Dendritic cell treated with granulocyte-macrophage colony-stimulating factor and Interleukin-4, amounts not matched to agents 40 ng/mL and 50 ng/mL, for 4 days (primary cell): ENCODE measurements around the gene CCDC12.

Experiments used
- H3K27ac Mint-ChIP-seq: one replicate; pipeline ENCODE4 v1.8.0; 2022; ENCODE audit warnings: mild to moderate bottlenecking, mixed read lengths
- H3K27me3 Mint-ChIP-seq: one replicate; pipeline ENCODE4 v1.8.0; 2022; ENCODE audit warnings: mild to moderate bottlenecking, mixed read lengths
- H3K36me3 Mint-ChIP-seq: one replicate; pipeline ENCODE4 v1.8.0; 2022; ENCODE audit warnings: low read depth, mixed read lengths
- H3K4me1 Mint-ChIP-seq: one replicate; pipeline ENCODE4 v1.8.0; 2022; ENCODE audit warnings: low read depth, mixed read lengths
- H3K4me3 Mint-ChIP-seq: one replicate; pipeline ENCODE4 v1.8.0; 2022; ENCODE audit warnings: mild to moderate bottlenecking, moderate library complexity, mixed read lengths
- H3K9me3 Mint-ChIP-seq: one replicate; pipeline ENCODE4 v1.8.0; 2022; ENCODE audit warnings: mixed read lengths
- intact Hi-C: fragments of 100-400 bp; cut with micrococcal nuclease; formaldehyde crosslinking; loops from one replicate; pipeline ENCODE4 v1.15.0; 2022

Gene CCDC12

DNA sequence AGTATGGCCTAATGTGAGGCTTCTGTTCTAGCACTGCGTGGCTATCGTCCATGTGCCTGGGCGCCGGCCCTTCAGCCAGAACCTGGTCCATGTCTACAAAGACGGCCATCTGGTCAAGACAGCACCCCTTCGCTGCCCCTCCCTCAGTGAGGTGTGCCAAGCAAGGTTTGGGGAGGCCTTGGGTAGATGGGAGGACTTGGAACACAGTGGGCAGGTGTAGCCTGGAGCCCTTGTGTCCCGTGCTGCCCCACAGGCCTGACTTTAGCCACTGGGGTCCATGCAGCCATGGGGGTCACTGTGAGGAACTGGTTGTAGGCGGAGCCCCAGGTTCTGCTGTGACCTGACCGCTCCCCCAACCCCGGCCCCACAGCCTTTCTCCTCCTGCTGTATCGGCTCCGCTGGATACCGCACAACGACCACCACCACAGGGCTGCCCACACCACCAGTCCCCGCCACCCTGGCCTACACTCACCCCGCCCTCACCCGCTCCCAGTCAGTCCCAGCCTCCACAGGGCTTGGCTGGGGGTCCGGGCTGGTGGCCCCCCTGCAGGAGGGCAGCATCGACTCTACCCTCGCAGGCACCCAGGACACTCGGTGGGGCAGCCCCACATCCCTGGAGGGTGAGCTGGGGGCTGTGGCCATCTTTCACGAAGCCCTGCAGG is 19.5 kb upstream of the CCDC12 start:
- Mint-ChIP-seq H3K36me3 (peaks cover 92% of the 10 kb centered on the region), H3K4me3 (no peak overlapping the region), H3K27me3 (no peaks in the 10 kb centered on the region), H3K9me3 (no peaks in the 10 kb centered on the region), H3K4me1 (peaks cover 51% of the 10 kb centered on the region), H3K27ac (no peak overlapping the region)
- intact Hi-C loops, result loop anchor here (10.0 kb wide), 1 partner anchor 291 kb away; the partner anchor contains the start of gene TMIE

DNA sequence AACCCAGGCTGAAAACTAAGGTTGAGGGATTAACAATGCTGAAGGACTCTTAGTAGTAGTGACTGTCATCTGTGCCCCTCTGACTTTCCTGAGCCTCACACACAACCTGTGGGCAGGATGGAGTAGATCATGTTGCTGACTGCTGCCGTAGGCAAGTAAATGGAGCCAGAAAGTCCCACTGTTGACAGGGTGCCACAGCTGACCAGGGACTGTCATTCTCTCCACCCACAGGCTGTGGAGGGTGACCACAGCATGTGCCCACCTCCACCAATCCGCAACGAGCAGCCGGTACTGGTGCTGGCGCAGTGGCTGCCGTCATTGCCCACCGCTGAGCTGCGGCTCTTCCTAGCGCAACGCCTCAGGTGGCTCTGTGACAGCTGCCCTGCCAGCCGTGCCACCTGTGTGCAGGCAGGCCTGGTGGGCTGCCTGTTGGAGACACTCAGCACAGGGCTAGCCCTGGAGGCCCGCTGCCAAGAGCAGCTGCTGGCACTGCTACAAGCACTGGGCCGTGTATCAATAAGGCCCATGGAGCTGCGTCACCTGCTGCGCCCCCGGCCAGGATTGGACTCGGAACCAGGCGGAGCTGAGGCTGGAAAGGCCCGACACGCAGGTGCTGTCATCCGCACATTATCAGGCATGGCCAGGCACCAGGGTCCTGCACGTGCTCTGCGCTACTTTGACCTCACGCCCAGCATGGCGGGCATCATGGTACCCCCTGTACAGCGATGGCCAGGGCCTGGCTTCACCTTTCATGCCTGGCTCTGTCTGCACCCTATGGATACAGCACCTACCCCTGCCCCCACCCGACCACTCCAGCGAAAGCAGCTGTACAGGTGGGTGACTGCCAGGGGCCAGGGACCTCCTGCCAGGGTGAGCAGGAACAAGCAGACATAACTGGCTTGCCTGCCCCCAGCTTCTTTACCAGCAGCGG is 18.5 kb upstream of the CCDC12 start:
- peaks cover 57% of the 10 kb centered on the region for H3K4me1 Mint-ChIP-seq
- no peak overlapping the region for H3K4me3 Mint-ChIP-seq
- intact Hi-C loops, result loop anchor here (10.0 kb wide), 1 partner anchor 290 kb away; the partner anchor contains the start of gene TMIE
- H3K27me3 Mint-ChIP-seq, result no peaks in the 10 kb centered on the region
- no peak overlapping the region for H3K27ac Mint-ChIP-seq
- H3K9me3 Mint-ChIP-seq, result no peaks in the 10 kb centered on the region
- peaks cover 91% of the 10 kb centered on the region for H3K36me3 Mint-ChIP-seq

DNA sequence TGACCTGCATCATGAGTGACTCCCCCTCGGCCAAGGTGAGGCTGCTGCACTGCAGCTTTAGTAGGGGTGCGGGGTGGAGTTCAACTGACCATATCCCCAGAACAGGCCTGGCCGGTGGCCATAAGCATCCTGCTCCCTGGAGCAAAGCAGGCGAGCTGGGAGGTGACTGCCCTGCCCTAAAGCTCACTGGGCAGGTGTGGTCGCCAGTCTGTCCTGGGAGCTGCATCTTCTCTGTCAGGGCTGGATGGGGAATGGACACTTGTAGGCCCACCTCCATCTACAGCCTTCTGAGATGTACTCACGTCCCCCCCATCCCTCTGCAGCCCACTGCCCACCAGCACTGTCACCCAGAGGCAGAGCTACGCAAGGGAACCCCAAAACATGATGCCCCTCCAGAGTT is 17.4 kb upstream of the CCDC12 start:
- intact Hi-C loops, result loop anchor here (10.0 kb wide), 1 partner anchor 289 kb away; the partner anchor contains the start of gene TMIE
- no peaks in the 10 kb centered on the region for H3K27me3 Mint-ChIP-seq
- H3K4me3 Mint-ChIP-seq, result no peak overlapping the region
- no peak overlapping the region for H3K27ac Mint-ChIP-seq
- peaks cover 89% of the 10 kb centered on the region for H3K36me3 Mint-ChIP-seq
- no peaks in the 10 kb centered on the region for H3K9me3 Mint-ChIP-seq
- peaks cover 65% of the 10 kb centered on the region for H3K4me1 Mint-ChIP-seq

DNA sequence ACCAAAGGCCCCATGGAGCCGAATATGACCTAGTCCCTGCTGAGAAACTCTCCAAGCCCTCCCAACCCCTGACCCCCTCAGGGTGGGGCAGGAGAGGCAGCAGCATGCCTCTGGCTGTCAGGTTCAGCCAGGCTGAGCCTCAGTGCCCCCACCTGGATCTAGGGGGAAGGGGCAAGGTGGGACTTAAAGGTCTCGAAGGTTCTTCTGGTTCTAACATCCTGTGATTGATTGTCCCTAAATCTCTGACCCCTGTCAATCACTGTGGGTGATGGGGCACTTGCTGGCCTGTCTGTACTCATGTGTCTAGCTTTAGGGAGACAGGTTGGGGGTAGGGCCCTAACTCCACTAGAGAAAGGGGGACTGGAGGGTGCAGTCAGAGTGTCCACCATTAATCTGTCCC is 16.7 kb upstream of the CCDC12 start:
- no peaks in the 10 kb centered on the region for H3K9me3 Mint-ChIP-seq
- no peak overlapping the region for H3K4me3 Mint-ChIP-seq
- H3K4me1 Mint-ChIP-seq, result peaks cover 66% of the 10 kb centered on the region
- H3K36me3 Mint-ChIP-seq, result peaks cover 86% of the 10 kb centered on the region
- intact Hi-C loops, result loop anchor here (10.0 kb wide), 1 partner anchor 288 kb away; the partner anchor contains the start of gene TMIE
- H3K27ac Mint-ChIP-seq, result no peak overlapping the region
- H3K27me3 Mint-ChIP-seq, result no peaks in the 10 kb centered on the region

DNA sequence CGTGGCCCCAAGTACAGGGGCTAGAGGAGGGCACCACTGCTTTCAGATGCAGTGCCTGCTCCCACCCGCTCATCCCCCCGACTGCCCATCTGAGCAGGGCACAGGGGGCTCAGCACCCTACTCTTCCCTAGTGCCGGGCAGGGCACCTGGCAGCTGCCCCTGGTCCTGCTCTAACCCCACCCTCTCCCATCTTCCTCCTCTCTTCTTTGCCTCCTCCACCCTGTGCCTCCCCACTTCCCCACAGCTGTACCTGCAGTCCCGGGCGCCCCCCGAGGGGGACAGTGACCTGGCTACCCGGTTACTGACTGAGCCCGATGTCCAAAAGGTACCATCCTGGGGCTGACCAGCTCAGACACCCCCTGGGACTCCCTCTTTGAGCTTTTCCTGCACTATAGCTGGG is 15.7 kb upstream of the CCDC12 start:
- Mint-ChIP-seq H3K36me3 (peaks cover 76% of the 10 kb centered on the region), H3K27ac (no peak overlapping the region), H3K27me3 (no peaks in the 10 kb centered on the region), H3K9me3 (no peaks in the 10 kb centered on the region), H3K4me1 (peaks cover 66% of the 10 kb centered on the region), H3K4me3 (no peak overlapping the region)
- intact Hi-C loops, result loop anchor here (10.0 kb wide), 1 partner anchor 287 kb away; the partner anchor contains the start of gene TMIE

DNA sequence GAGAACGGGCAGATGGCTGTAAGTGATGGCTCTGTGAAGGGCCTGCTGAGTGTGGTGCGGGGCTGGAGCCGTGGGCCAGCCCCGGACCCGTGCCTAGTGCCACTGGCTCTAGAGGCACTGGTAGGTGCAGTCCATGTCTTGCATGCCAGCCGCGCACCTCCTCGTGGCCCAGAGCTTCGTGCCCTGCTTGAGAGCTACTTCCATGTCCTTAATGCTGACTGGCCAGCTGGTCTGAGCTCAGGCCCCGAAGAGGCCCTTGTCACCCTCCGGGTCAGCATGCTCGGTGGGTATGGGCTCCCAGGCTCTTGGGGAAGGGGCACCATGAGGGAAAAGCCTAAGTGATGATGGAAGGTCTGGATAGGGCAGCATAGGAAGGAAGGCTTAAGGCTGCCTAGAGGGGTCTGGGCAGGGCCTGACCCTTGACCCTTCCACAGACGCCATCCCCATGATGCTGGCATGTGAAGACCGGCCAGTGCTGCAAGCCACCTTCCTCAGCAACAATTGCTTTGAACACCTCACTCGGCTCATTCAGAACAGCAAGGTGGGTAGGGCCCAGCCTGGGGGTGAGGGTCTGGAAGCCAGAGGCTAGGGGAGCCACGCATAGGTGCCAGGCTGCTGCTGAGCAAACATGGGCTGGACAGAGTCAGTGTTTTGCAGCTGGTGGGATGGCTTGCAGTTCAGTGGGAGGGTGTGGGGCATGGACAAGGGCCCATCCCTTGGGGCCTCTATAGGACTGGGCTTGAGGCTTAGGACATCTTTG is 15.0 kb upstream of the CCDC12 start:
- peak overlapping the region; percentile 80 for H3K27ac Mint-ChIP-seq

DNA sequence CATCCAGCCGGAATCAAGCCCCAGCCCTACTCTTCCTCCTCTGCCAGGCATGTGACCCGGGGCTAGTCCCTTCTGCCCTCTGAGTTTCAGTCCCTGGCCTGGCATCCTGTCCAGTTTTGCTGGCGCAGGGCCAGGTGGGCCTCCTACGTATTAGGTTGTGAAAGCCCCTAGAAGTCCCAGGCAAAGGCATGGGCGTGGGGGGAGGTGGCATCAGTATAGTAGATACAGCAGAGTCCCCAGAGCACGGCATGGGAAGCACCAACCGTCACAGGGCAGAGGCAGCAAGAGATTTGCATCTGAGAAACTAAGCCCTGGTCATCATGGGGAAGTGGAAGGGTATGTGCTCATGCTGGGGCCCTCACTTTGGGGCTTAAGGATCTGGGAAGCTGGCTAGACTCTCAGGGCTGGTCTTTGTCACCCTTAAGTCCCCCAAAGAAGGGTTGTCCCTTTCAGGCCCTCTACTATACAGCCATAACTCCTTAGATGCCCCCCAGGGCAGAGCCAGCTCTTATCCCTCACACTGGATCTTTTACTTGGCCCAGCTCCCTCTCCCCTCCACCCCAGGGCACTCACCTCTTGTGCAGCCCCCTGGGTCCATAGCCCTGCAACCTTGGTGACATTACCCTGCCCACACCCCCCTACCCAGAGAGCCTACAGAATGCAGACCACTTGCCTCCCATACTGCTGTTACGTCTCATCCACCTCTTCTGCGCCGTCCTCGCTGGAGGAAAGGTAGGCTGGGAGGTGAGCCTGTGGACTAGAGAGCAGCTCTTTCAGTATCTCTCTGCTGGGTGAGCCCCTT is 14.2 kb upstream of the CCDC12 start:
- intact Hi-C loops, result loop anchor here (10.0 kb wide), 1 partner anchor 286 kb away; the partner anchor contains the start of gene TMIE
- peak overlapping the region; percentile 80 for H3K27ac Mint-ChIP-seq
- H3K4me3 Mint-ChIP-seq, result peak overlapping the region; percentile 41
- H3K4me1 Mint-ChIP-seq, result peaks cover 73% of the 10 kb centered on the region
- H3K9me3 Mint-ChIP-seq, result no peaks in the 10 kb centered on the region
- no peaks in the 10 kb centered on the region for H3K27me3 Mint-ChIP-seq
- peaks cover 63% of the 10 kb centered on the region for H3K36me3 Mint-ChIP-seq

More for the DNA sequence above, 15.0 kb upstream of the CCDC12 start:
- H3K36me3 Mint-ChIP-seq, result peaks cover 70% of the 10 kb centered on the region
- H3K4me3 Mint-ChIP-seq, result no peak overlapping the region
- no peaks in the 10 kb centered on the region for H3K9me3 Mint-ChIP-seq
- peaks cover 66% of the 10 kb centered on the region for H3K4me1 Mint-ChIP-seq
- H3K27me3 Mint-ChIP-seq, result no peaks in the 10 kb centered on the region
- intact Hi-C loops, result loop anchor here (10.0 kb wide), 1 partner anchor 287 kb away; the partner anchor contains the start of gene TMIE

DNA sequence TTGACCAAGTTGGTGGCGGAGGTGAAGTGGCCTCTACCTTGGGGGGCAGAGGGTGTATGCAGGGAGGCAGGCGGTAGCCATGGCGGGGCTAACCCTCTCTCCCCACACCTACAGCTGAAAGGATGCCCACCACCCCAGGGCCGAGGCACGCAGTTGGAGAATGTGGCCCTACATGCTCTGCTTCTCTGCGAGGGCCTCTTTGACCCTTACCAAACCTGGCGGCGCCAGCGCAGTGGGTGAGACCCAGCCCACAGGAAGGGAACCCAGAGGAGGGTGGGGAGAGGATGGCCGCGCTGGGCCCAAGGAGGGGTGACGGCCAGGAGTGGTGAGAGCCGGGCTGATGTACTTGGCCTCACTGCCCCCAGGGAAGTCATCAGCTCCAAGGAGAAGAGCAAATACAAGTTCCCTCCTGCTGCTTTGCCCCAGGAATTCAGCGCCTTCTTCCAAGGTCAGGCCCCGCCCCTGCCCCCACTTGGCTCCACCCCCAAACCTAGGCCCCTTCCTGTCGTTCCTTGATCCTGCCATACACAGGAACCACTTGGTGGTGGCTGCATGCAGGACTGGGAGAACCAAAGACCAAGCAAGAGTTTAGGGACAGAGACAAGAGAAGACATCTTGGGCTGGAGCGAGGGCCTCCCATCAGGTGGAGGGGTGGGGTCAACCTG is 12.7 kb upstream of the CCDC12 start:
- Mint-ChIP-seq H3K9me3 (no peaks in the 10 kb centered on the region), H3K27ac (peak overlapping the region; percentile 80), H3K27me3 (no peaks in the 10 kb centered on the region), H3K4me1 (peaks cover 88% of the 10 kb centered on the region), H3K36me3 (peaks cover 59% of the 10 kb centered on the region), H3K4me3 (no peak overlapping the region)
- intact Hi-C loops, result no loop called here

DNA sequence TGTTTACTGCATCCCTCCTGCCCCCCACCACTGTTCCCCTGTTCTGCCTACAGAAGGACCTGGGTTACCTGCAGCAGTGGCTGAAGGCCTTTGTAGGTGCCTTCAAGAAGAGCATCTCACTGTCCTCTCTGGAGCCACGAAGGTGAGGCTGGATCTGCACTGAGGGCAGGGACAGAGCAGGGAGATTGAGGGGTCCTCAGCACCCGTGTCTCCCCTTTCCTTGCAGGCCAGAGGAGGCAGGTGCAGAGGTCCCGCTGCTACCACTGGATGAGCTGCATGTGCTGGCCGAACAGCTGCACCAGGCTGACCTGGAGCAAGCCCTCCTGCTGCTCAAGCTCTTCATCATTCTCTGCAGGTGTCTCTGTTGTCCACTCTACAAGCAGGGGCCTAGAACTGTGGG is 12.1 kb upstream of the CCDC12 start:
- H3K36me3 Mint-ChIP-seq, result peaks cover 52% of the 10 kb centered on the region
- H3K9me3 Mint-ChIP-seq, result no peaks in the 10 kb centered on the region
- no peak overlapping the region for H3K4me3 Mint-ChIP-seq
- H3K4me1 Mint-ChIP-seq, result peaks cover 94% of the 10 kb centered on the region
- H3K27me3 Mint-ChIP-seq, result no peaks in the 10 kb centered on the region
- intact Hi-C loops, result no loop called here
- H3K27ac Mint-ChIP-seq, result peak overlapping the region; percentile 78

DNA sequence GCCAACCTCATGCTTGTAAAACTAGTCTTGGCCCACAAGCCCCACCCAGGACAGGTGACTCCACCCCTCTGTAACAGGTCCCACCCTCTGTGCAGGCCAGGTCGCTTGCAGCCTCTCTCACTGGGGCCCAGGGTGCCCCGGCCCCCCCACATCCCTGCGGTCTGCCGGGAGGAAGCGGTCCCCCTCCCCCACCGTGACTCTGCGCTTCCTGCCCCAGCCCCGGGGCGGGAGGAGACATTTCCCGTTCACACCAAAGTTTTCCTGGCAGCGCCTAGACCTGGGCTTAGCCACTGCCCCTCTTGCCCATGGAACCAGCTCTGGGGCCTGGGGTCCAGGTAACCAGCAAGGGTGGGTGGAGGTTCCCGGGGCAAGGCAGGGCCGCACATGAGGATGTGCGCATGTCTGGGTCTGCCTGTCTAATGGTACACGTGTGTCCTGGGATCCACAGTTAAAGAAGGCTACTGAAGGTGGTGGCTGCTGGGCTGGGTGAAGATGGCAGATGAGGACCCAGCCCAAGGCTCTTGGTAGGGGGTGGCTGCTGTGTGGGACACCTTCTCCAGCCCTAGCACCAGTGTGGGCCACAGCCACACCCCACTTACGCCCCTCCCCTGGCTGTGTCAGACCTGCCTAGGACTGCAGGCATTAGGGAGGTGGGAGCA is 11.3 kb upstream of the CCDC12 start:
- intact Hi-C loops, result no loop called here
- Mint-ChIP-seq H3K4me3 (peak overlapping the region; percentile 62), H3K4me1 (peaks cover 100% of the 10 kb centered on the region), H3K27ac (peak overlapping the region; percentile 78), H3K9me3 (no peaks in the 10 kb centered on the region), H3K27me3 (no peaks in the 10 kb centered on the region), H3K36me3 (peaks cover 49% of the 10 kb centered on the region)

DNA sequence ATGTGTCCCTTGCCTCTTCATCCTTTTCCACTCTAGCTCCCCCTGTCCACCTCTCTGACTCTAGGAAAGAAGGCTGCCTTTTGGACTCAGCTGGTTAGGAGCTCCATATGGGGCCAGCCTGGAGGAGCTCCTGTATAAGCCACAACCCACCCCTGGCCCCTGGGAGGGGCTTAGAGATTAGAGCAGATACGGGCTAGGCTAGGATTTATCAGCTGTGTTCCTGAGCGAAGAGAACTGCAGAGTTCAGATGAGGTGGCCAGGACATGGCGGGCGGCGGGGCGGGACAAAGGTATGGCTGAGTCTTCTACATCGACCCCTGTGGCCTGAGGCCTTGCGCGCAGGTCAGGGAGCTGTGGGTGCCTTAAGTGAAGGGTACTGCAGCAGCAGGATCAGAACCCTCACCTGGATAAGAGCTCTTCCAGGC is 10.8 kb upstream of the CCDC12 start:
- H3K4me3 Mint-ChIP-seq, result no peak overlapping the region
- H3K27ac Mint-ChIP-seq, result peak overlapping the region; percentile 78
- no peaks in the 10 kb centered on the region for H3K27me3 Mint-ChIP-seq
- H3K36me3 Mint-ChIP-seq, result peaks cover 44% of the 10 kb centered on the region
- H3K9me3 Mint-ChIP-seq, result no peaks in the 10 kb centered on the region
- H3K4me1 Mint-ChIP-seq, result peaks cover 100% of the 10 kb centered on the region
- intact Hi-C loops, result no loop called here

DNA sequence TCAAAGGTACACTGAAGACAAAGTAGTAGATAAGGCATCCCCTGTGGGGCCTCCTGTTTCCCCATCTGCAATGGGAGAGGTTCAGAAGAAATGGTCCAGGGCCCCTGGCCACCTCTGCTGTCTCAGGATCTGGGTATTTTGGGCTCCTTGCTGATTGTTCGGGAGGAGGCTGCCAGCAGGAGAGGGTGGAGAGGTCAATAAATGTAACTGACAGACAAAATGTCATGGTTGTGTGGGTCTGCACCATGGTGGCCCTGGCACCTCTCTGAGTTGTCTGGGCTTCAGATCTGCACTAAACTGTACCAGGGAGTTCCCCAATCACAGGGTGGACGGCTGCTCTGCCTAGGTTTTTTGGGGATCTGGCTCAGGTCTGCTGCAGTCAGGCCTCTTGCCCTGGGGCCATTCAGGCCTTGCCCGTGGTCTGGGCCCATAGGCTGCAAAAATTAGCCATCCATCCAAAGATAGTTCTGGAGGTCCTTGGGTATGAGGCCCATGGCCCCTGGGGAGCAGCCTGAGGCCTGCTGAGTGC is 10.3 kb upstream of the CCDC12 start:
- peaks cover 41% of the 10 kb centered on the region for H3K36me3 Mint-ChIP-seq
- H3K9me3 Mint-ChIP-seq, result no peaks in the 10 kb centered on the region
- peaks cover 100% of the 10 kb centered on the region for H3K4me1 Mint-ChIP-seq
- H3K4me3 Mint-ChIP-seq, result no peak overlapping the region
- H3K27ac Mint-ChIP-seq, result peak overlapping the region; percentile 78
- no peaks in the 10 kb centered on the region for H3K27me3 Mint-ChIP-seq
- intact Hi-C loops, result no loop called here
